ENCODE measurements around the gene CDIPT. TPM values are rescaled to one million over a fixed set of nuclear protein-coding genes. Genes with fewer than 3 reads are reported as not detected.

CDIPT gene
- total RNA-seq, 1 experiment from 2014 or later: 83.4 TPM

DNA sequence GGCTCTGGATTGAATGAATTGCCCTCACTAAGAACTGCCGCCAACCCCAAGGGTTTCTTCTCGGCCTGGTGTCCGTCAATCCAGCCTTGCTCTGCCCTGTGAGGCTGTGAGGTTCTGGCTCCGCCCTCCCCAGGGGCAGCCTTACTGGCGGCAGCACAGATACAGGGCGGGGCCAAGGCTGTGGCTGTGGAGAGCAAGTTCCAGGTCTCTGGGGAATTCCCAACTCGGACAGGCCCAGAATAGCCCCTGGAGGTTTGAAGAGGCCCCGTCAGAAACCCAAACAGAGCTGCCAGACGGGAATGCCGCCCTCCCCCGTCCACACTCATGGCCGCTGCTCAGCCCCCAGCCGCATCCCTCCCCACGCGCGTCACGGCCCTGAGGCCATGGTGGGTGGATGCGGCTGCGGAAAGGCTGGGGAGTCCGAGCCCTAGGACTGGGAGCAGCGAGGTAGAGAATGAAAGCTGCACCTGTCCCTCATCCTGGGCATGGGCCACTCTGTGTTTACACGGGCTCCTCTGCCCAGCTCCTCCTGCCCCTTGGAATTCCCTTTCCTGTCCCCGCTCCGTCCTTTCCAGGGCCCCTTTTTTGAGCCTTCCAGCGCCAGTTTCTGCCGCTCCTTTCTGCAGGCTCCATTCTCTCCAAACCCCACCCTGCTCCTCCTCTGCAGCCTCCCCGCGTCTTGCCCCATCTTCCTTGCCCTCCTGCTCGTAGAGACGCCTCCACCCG is 51.7 kb downstream of the CDIPT start:
- DNase-seq (ENCODE audit: low read depth): peak; percentile 98

DNA sequence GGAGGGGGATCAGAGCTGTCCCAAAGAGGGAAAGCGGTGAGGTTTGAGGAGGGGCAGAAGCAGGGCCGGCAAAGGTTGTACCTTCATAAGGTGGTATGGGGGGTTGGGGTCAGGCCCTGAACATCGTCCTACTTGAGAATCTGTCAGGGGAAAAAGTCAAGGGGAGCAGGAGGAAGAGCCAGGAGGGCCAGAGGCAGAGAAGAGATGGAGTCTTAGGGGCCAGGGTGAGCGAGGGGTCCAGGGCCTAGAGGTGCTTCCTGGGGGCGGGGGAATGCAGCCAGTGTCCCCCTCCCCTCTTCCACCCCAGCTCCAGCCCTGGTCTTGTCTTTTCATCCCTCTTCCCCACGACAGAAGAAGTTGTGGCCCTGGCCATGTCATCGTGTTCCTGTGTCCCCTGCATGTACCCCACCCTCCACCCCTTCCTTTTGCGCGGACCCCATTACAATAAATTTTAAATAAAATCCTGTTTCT is 52.3 kb downstream of the CDIPT start:
- no peak for DNase-seq (ENCODE audit: low read depth)

DNA sequence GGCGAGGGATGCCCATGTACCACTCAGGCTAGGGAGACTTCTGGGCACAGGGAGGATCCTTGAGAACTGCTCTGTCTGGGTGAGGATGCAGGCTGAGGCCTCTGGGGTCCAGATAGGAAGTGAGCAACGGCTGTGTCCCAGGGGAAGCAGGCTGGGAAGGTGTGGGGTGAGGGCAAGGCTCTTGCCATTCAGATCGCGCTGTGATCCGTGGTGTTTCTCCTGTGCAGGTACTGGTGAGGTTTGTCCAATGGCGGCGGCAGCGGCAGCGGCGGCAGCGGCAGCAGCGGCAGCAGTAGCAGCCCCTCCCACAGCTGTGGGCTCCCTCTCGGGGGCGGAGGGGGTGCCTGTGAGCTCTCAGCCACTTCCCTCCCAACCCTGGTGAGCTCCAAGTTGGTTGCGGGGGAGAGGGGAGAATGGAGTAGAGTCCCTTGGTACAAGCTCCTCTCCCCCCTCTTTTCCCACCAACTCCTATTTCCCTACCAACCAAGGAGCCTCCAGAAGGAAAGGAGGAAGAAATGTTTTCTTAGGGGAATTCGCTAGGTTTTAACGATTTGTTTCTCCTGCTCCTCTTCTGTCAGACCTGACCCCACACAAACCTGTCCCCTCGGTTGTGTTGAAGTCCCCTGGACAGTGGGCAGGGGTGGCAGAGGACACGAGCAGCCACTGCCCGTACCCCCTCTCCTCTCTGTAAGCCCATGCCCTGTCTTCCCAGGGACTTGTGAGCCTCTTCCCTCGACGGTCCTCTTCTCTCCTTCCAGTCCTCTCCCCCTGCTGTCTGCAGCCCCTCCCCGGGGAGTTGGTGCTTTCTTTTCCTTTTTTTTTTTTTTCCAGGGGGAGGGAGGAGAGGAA is 53.0 kb downstream of the CDIPT start:
- no peak for DNase-seq (ENCODE audit: low read depth)

DNA sequence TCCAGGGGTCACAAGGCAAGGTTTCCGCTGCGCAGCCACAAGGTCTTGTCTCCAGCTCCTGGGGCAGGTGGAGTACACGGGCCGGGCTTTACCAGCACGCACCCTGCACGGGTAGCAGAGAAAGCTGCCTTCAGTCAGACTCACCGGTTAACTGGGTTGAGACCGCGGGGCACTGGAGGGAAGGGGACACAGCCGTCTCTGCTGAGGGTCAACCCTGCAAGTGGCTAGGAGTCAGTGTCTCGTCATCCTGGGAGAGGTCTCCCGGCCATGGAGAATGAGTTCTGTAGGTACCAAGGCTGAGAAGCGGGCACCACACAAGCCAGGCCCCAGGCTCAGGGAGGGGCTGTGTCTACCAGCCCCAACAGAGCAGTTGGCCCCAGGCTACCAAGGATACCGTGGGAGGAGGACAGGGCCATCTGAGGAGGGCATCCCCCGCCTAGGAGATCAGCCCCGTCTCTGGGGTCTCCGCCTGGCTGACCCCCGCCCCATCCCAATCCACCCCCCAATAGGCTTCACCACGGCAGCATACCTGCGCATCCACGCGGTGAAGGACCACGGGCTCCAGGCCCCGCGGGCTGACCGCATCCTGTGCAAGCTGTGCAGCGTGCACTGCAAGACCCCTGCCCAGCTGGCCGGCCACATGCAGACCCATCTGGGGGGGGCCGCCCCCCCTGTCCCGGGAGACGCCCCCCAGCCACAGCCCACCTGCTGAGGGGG is 53.8 kb downstream of the CDIPT start:
- DNase-seq (ENCODE audit: low read depth): no peak

Other genes with a start within 250 kb of the CDIPT start
- gene SPN, start 200.0 kb downstream of the CDIPT start, total RNA-seq (2014; rRNA removed; shearing (Covaris generic)): 0.20 TPM in 1 of 2 replicates, not detected in the other
- gene QPRT, start 184.0 kb downstream of the CDIPT start, total RNA-seq (2014; rRNA removed; shearing (Covaris generic)): 18.4 and 23.7 TPM in 2 replicates
- 0.10 TPM in 1 of 2 replicates, not detected in the other for gene C16orf54, start 117.2 kb downstream of the CDIPT start, total RNA-seq (2014; rRNA removed; shearing (Covaris generic))
- gene ZG16, start 85.0 kb downstream of the CDIPT start, total RNA-seq (2014; rRNA removed; shearing (Covaris generic)): not detected in 2 replicates
- 120 and 128 TPM in 2 replicates for gene KIF22, start 72.5 kb downstream of the CDIPT start, total RNA-seq (2014; rRNA removed; shearing (Covaris generic))
- gene MAZ, start 56.7 kb downstream of the CDIPT start, total RNA-seq (2014; rRNA removed; shearing (Covaris generic)): 114 and 181 TPM in 2 replicates
- gene PRRT2, start 51.0 kb downstream of the CDIPT start, total RNA-seq (2014; rRNA removed; shearing (Covaris generic)): 1.7 and 2.5 TPM in 2 replicates
- gene PAGR1, start 47.1 kb downstream of the CDIPT start, total RNA-seq (2014; rRNA removed; shearing (Covaris generic)): 20.5 and 22.8 TPM in 2 replicates
- gene MVP, start 42.8 kb downstream of the CDIPT start, total RNA-seq (2014; rRNA removed; shearing (Covaris generic)): 140 and 141 TPM in 2 replicates
- gene SEZ6L2, start 36.3 kb upstream of the CDIPT start, total RNA-seq (2014; rRNA removed; shearing (Covaris generic)): 4.9 and 6.2 TPM in 2 replicates
- gene ASPHD1, start 37.3 kb upstream of the CDIPT start, total RNA-seq (2014; rRNA removed; shearing (Covaris generic)): 2.6 and 4.8 TPM in 2 replicates
- gene KCTD13, start 63.0 kb upstream of the CDIPT start, total RNA-seq (2014; rRNA removed; shearing (Covaris generic)): 3.5 and 5.3 TPM in 2 replicates
- gene TMEM219, start 98.9 kb upstream of the CDIPT start, total RNA-seq (2014; rRNA removed; shearing (Covaris generic)): 84.8 and 110 TPM in 2 replicates
- gene TAOK2, start 110.6 kb upstream of the CDIPT start, total RNA-seq (2014; rRNA removed; shearing (Covaris generic)): 15.3 and 26.5 TPM in 2 replicates
- 16.1 and 21.0 TPM in 2 replicates for gene HIRIP3, start 132.4 kb upstream of the CDIPT start, total RNA-seq (2014; rRNA removed; shearing (Covaris generic))
- gene INO80E, start 133.0 kb upstream of the CDIPT start, total RNA-seq (2014; rRNA removed; shearing (Covaris generic)): 53.7 and 81.3 TPM in 2 replicates
- 1.1 TPM in 1 of 2 replicates, not detected in the other for gene DOC2A, start 147.8 kb upstream of the CDIPT start, total RNA-seq (2014; rRNA removed; shearing (Covaris generic))
- gene C16orf92, start 160.0 kb upstream of the CDIPT start, total RNA-seq (2014; rRNA removed; shearing (Covaris generic)): not detected in 2 replicates
- 0.12 and 0.49 TPM in 2 replicates for gene TLCD3B, start 168.0 kb upstream of the CDIPT start, total RNA-seq (2014; rRNA removed; shearing (Covaris generic))
- 1,895 and 1,949 TPM in 2 replicates for gene ALDOA, start 202.5 kb upstream of the CDIPT start, total RNA-seq (2014; rRNA removed; shearing (Covaris generic))
- 101 and 136 TPM in 2 replicates for gene PPP4C, start 212.8 kb upstream of the CDIPT start, total RNA-seq (2014; rRNA removed; shearing (Covaris generic))
- 0.10 and 0.48 TPM in 2 replicates for gene TBX6, start 228.7 kb upstream of the CDIPT start, total RNA-seq (2014; rRNA removed; shearing (Covaris generic))
- 13.2 and 14.9 TPM in 2 replicates for gene YPEL3, start 233.0 kb upstream of the CDIPT start, total RNA-seq (2014; rRNA removed; shearing (Covaris generic))